NCI-H2227 (cell line): ENCODE data around the gene ALPK3.
A peak's percentile ranks its signal among the peaks of the same experiment; 100 is the strongest.

ENCODE experiments used
- DNase-seq: peaks from one replicate; lab custom pipeline; 2025; ENCODE audit not compliant: unreplicated experiment; lab: John Stamatoyannopoulos, UW

ALPK3 gene

DNA sequence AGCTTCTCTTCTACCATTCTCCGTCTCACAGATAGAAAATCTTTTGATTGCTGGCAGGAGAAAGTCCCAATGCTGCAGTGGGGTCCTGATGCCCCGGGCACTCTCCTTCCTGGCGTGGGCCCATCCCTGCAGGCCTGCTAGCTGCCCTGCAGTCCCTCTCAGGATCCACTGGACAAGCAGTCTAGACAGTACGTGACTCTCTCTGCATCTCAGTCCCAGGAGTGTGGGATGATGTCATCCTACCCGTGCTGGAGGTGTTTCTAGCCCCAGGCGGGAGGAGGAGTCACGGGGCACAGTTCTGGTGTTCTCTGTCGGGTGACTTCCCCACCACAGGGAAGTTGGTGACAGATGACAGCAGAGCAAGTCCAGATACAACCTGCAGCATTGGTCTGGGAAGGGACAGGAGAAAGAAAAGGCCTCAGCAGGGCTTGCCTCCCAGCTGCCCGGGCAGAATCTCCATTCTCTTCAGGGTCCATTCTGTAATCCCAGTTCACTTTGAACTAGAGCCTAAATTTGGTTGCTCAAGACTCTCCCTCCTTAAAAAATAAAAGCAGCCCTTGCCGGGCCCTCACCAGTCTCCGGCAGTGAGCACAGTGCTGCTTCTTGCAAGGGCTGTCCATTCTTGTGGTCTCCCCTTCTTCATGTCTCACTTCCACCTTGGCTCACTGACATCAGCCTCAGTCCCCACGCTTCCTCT lies 97.9 kb downstream of the ALPK3 start:
- peak; percentile 58 for DNase-seq

GRCh38 chr15:84915606-84915958 lies 98.4 kb downstream of the ALPK3 start:
- no peak for DNase-seq

DNA sequence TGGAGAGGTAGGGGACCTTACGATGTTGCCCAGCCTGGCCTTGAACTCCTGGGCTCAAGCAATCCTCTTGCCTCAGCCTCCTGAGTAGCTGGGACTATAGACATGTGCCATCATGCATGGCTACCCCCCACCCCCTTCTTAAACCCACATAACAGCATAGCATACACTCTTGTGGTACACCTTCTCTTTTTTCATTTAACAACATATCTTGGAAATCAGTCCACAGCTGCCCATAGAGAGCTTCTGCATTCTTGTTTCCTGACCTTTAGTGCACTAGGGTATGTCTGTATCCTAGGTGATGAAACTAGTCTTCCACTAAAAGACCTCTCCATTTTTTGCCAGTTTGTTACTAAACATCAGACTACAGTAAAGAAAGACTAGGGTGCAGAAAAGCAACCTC lies 100.3 kb downstream of the ALPK3 start:
- DNase-seq: no peak

DNA sequence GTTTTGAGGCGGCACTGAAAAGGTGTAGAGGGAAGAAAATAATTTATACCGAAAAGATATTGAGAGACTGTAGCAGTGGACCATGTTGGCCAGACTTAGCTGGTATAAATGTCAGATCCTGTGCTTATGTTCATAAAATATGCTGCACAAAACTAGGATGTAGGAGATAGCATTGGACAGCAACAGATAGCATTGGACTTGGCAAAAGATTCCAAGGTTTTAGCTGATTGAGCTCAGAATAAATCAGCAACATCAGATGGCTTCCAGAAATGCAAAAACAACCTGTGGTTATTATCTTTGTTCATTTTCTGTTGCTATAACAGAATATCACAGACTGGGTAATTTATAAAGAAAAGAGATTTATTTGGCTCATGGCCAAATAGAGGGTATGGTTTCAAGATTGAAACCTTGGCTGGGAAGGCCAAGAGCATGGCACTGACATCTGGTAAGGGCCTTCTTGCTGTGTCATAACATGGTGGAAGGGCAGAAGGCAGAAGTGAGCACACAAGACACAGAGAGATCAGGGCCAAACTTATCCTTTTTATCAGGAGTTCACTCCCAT lies 102.0 kb downstream of the ALPK3 start:
- DNase-seq: no peak

GRCh38 chr15:84921121-84921520 lies 104.0 kb downstream of the ALPK3 start:
- no peak for DNase-seq

GRCh38 chr15:84922530-84922929 lies 105.4 kb downstream of the ALPK3 start:
- DNase-seq: no peak
